Globus pallidus (tissue), 1 donor: Measurements from ENCODE around the gene NPTXR.
A peak's percentile ranks its signal among the peaks of the same experiment; 100 is the strongest.

Experiments
- DNase-seq: peaks from one replicate; pipeline ENCODE4 v3.0.0-alpha.2; 2015; ENCODE audit warnings: low spot score

NPTXR gene

GRCh38 chr22:38843657-38844314, at the start of gene NPTXR:
TSS of gene NPTXR (minus strand) at chr22:38844028.
- DNase-seq, result peak; percentile 63

- DNase-seq, result no peak
These were observed 47.4 kb upstream of the NPTXR start for GRCh38 chr22:38891256-38891655.

- DNase-seq, result no peak
These were observed 46.5 kb upstream of the NPTXR start for GRCh38 chr22:38890377-38890776.

GRCh38 chr22:38886333-38886732, 42.5 kb upstream of the NPTXR start:
- DNase-seq, result no peak

GRCh38 chr22:38882972-38883622, 39.3 kb upstream of the NPTXR start:
- DNase-seq, result no peak

DNA sequence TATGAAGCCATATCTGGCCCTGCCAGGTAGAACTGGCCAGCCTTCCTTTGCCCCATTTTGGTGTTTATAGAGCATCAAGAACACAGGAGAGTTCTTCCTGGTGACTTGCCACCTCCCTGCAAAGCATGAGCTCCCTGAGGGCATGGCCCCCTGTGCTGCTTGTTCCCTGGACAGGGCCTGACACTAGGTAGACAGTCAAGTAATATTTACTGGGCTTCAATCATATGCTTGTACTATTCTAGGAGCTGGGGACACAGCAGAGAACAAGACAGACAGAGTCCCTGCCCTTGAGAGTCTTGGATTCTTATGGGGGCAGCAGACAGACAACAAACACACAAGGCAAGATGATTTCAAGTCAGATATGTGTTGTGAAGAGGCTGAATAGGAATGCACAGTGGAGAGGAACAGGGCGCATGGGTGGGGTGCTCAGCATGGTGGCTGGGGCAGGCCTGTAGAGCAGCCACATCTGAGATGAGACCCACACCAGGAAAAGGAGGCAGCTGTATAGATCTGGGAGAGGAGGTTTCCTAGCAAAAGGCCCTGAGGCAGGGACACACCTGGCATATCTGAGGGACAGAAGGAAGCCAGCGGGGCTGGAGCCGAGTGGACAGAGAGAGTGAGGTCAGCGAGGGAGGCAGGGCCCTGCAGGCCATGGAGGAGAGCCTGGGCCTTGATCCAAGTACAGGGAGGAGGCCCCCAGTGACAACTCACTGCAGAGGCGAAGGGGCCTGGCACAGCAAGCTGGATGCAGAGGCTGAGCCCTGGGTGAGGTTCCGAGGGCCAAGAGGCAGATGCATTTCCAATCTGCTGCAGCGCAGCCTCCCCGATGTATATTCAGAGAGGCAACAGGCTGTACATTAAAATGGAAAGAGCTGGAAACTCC, 38.4 kb upstream of the NPTXR start:
- peak; percentile 55 for DNase-seq

- no peak for DNase-seq
These were observed 37.6 kb upstream of the NPTXR start for GRCh38 chr22:38881464-38881871.

DNA sequence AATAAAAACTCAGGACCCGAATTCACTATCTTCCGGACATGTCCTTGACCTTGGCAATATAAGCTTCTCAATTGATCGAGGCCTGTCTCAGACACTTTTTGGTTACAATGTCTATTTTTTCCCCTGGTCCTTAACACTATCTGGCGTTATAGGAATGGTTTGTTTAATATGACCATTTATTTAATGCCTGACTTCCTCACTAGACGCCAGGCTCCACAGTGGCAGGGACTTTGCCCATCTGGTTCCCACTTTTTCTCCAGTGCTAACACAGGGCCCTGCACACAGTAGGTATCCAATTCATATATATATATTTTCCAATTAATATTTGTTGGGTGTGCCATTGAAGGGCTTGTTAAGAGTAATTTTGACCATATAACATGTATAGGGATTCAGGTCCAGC, 36.1 kb upstream of the NPTXR start:
- no peak for DNase-seq

- no peak for DNase-seq
These were observed 35.4 kb upstream of the NPTXR start for GRCh38 chr22:38879108-38879729.

DNA sequence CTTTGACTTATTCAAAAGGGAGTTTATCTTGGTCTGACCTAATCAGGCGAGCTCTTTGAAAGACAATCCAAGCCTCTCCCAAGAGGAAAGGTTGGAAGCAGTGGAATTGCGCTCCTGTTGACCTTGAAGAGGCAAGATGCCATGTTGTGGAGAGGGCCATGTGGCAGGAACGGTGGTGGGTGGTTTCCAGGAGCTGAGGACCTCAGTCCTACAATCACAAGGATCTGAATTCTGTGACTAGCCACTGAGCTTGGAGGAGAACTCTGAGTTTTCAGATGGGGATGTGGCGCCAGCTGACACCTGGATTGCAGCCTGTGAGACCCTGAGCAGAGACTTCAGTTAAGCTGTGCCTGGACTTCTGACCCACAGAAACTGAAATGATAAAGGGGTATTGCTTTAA, 34.2 kb upstream of the NPTXR start:
- no peak for DNase-seq

DNA sequence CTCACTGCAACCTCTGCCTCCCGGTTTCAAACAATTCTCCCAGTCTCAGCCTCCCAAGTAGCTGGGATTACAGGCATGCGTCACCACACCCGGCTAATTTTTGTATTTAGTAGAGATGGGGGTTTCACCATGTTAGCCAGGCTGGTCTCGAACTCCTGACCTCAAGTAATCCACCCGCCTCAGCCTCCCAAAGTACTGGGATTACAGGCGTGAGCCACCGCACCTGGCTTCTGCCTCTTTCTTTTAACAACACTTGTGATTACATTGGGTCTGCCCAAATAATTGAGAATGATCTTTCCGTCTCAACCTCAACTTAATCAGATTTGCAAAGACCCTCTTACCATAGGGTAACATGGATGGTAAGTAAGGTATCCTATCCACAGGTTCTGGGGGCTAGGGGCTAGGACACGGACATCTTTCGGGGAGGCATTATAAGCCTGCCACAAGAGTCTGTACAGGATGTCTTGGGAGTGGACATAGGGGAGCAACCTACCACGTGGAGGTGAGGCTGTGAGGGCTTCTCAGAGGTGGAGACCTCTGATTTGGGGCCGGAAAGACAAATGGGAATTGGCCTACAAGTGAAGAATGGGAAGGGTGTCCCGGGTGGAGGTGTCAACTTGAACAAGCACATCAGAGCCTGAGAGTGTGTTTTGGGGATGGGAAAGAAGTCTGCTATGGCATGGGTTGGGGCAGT, 30.8 kb upstream of the NPTXR start:
- no peak for DNase-seq

DNA sequence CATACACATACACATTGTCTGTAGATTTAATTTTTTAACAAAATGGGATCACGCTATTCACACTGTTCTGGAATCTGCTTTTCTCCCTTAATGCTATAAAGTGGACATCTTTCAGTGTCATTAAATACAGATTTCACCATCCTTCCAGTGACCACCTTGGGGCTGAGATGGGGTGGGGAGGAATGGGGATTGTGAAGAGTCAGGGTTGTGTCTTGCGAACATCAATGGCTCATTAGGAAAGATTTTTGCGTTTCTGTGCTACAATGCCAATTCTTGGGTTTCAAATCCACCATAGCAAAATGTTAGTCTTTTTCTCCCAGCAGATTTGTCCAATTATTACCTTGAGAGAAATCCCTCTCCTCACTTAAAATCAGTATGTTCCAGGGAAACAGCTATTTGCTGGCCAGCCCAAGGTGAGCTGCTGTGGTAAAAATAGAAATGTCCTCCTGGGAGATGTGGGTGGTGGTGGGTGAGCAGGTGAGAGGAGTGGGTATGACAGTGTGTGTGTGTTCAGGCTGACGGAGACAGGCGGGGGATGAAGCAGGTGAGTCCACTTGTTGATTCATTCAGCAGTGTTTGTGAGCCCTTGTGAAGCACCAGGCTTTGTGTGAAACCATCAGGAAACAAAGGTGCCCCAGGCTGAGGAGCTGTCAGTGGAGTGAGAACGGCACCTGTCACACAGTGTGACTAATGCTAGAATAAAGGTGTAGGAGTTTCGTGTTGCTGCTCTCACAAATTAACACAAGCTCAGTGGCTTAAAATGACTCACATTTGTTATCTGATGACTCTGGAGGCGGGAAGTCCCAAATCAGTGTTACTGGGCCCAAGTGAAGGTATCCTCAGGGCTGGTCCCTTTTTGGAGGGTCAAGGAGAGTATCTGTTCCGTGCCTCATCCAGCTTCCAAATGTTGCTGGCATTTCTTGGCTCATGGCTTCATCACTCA, 29.9 kb upstream of the NPTXR start:
- DNase-seq, result no peak

- DNase-seq, result peak; percentile 66
These were observed 29.0 kb upstream of the NPTXR start for GRCh38 chr22:38872831-38873248.

DNA sequence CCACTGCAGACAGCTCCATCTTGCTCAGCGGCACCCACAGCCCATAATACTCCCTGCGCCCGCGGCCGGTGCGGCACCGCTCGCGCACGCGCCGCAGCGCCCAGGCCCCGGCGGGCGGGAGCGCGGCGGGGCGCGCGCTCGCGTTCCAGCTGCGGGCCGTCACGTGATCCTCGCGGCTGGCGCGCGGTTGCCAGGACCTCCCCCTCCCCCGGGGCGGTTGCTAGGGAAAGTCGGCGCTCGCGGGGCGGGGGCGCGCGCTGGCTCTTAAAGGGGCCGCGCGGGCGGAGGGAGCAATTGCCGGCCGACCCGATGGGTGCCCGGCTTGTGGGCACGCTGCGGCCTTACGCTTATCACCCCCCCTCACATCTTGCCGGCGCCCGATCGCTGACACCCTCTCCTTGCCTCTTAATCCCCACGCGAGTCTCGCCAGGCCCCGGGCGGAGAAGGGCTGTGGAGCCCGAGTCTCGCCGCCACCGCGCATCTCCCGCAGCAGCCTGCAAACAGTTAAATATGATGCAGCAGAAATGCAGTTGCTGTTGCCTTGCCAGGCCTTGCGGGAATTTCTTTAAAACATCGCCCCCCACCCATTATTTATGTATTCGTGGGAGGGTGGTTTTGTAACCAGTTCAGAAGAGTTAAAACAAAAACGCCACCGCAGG, 28.5 kb upstream of the NPTXR start, which contains the start of gene CBX6:
TSS of gene CBX6 (minus strand) at position 45 of the 659 bp plus-strand sequence. CDS start at position 19, 26 bp downstream.
- peak; percentile 94 for DNase-seq

- no peak for DNase-seq
These were observed 27.7 kb upstream of the NPTXR start for GRCh38 chr22:38871360-38872171.

- DNase-seq, result no peak
These were observed 27.0 kb upstream of the NPTXR start for GRCh38 chr22:38870791-38871359.

- DNase-seq, result peak; percentile 75
These were observed 26.5 kb upstream of the NPTXR start for GRCh38 chr22:38870312-38870741.

DNA sequence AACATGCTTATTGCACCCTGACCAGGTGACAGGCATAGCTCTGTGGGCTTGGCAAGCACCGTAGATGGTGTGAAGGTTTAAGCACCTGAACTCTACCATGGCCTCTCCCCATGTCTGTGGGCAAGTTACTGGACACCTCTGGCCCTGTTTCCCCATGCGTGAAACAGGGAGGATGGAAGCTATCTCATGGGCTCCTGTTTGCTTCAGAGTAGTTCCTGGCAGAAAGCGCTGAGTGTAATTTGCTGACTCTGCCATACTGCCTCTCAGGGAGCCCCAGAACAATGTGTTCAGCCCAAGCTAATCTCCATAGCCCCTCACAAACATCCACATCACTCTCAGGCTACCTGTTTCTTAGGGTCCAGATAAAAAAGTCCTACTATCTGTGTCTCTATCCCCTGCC, 25.8 kb upstream of the NPTXR start:
- DNase-seq, result no peak
